Naive thymus-derived CD8-positive, alpha-beta T cell (primary cell): ENCODE measurements around the gene TTC22. TPM values are rescaled to one million over a fixed set of nuclear protein-coding genes. Genes with fewer than 3 reads are reported as not detected.

Source experiments
- ATAC-seq, 2 donors: fragments of 150-1000 bp; cut with Tn5 transposase in 1 of 2; sonication (Bioruptor Pico), chemical (Tn5 transposase) in 1 of 2; 1 replicate in 1 of 2; 2 replicates in 1 of 2; pipeline ENCODE4 v1.10.0; 2021; ENCODE audit warnings: mild to moderate bottlenecking in 2 of 2, moderate library complexity in 2 of 2
- POLR2A ChIA-PET: fragments of 350-600 bp; sonication (Branson Sonifier 250); formaldehyde crosslinking; loops from one replicate; lab custom pipeline; 2021; ENCODE audit warnings: antibody characterized with exemption; lab: Charles Lee
- DNase-seq, 10 donors: peaks; one replicate each; pipeline versions ENCODE4 v3.0.0 to v3.0.0-alpha.2; 2020 to 2022
- H3K27ac Mint-ChIP-seq, 10 donors: one replicate each; pipeline ENCODE4 v1.8.0; 2020 to 2022; ENCODE audit warnings: mild to moderate bottlenecking in 10 of 10, mixed read lengths in 10 of 10, moderate library complexity in 4 of 10, inconsistent platforms in 1 of 10
- H3K27me3 Mint-ChIP-seq, 5 donors: one replicate each; pipeline ENCODE4 v1.8.0; 2021 to 2022; ENCODE audit warnings: mixed read lengths in 5 of 5
- H3K36me3 Mint-ChIP-seq, 3 donors: one replicate each; pipeline ENCODE4 v1.8.0; 2020 to 2022; ENCODE audit warnings: mixed read lengths in 3 of 3, mild to moderate bottlenecking in 2 of 3, inconsistent platforms in 1 of 3
- H3K4me1 Mint-ChIP-seq, 4 donors: one replicate each; pipeline ENCODE4 v1.8.0; 2021 to 2022; ENCODE audit warnings: mixed read lengths in 4 of 4
- H3K4me3 Mint-ChIP-seq, 10 donors: one replicate each; pipeline ENCODE4 v1.8.0; 2020 to 2022; ENCODE audit warnings: mild to moderate bottlenecking in 10 of 10, mixed read lengths in 10 of 10, moderate library complexity in 6 of 10, inconsistent platforms in 1 of 10
- H3K9me3 Mint-ChIP-seq, 9 donors: one replicate each; pipeline ENCODE4 v1.8.0; 2020 to 2022; ENCODE audit warnings: mixed read lengths in 9 of 9, mild to moderate bottlenecking in 3 of 9, inconsistent platforms in 1 of 9, moderate library complexity in 1 of 9
- polyA plus RNA-seq, 3 donors: library from polyadenylated mRNA; unstranded; fragments of 300-500 nt; fragmentation: Illumina TruSeq; gene quantifications; one replicate each; pipeline ENCODE4 v1.2.3, GENCODE V29; 2021
- total RNA-seq, 8 experiments: library from RNA in 2 of 8; stranded (reverse) in 2 of 8; gene quantifications; one replicate each; pipeline ENCODE4 v1.2.3 and lab custom pipeline; 2021 to 2026

The TTC22 gene
- total and polyA plus RNA-seq, 5 experiments from 2014 or later, result 1.7 to 12.6 (median 3.2) TPM

DNA sequence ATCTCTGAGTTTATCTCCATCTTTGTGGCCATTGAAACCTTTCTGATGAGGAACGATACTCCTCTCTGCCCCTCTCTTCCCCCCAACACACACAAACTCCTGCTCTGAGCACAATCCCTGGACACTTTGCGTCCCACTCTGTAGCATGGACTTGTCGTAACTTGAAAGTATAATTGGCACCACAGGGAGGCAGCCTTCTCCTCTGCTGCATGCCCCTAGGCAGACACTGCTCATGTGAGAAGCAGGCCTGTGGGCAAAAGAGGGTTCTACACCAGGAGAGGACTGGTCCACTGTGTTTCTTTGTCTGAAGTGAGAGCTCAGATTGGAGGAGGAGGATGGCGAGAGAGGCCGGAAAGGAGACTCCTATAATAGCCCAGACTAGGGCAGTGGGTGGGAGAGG is 33.0 kb downstream of the TTC22 start:
- H3K4me3 Mint-ChIP-seq, result no peak overlapping the region
- H3K9me3 Mint-ChIP-seq, result no peaks in the 10 kb centered on the region
- H3K27ac Mint-ChIP-seq, result no peak overlapping the region
- DNase-seq (no peak), ATAC-seq (no peak)
- peaks cover 0 to 3% (median 0%) of the 10 kb centered on the region in 5 donors for H3K27me3 Mint-ChIP-seq
- H3K36me3 Mint-ChIP-seq, result no peaks in the 10 kb centered on the region
- H3K4me1 Mint-ChIP-seq, result peaks cover 3 to 20% (median 15%) of the 10 kb centered on the region in 4 donors
- POLR2A ChIA-PET, result no interaction called here

DNA sequence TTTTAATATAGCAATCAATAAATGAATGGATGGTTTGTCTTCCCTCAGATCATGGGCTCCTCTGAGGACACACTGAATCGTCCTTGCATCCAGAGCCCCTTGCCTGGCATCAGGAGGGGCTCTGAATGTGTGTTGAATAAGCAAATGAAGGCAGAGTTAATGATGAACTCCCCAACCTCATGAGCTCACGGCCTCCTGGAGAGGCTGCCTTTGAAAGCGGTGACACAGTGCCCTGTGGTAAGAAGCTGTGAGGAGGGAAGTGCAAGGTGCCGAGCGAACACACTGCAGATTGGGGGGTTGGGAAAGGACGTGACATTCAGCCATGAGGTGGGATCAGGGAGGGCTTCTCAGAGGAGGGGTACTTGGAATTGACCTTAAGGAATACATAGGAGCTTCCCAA is 33.6 kb downstream of the TTC22 start:
- Mint-ChIP-seq H3K4me1 (peaks cover 3 to 26% (median 20%) of the 10 kb centered on the region in 4 donors), H3K27ac (peak overlapping the region in 1 of 10 donors; percentile 33), H3K27me3 (peaks cover 0 to under 1% (median 0%) of the 10 kb centered on the region in 5 donors), H3K4me3 (no peak overlapping the region), H3K36me3 (no peaks in the 10 kb centered on the region), H3K9me3 (no peaks in the 10 kb centered on the region)
- ATAC-seq (no peak), DNase-seq (no peak)
- POLR2A ChIA-PET, result no interaction called here

- POLR2A ChIA-PET, result no interaction called here
- no peak overlapping the region for H3K27ac Mint-ChIP-seq
Observed at GRCh38 chr1:54766726-54767125, 34.4 kb downstream of the TTC22 start.

DNA sequence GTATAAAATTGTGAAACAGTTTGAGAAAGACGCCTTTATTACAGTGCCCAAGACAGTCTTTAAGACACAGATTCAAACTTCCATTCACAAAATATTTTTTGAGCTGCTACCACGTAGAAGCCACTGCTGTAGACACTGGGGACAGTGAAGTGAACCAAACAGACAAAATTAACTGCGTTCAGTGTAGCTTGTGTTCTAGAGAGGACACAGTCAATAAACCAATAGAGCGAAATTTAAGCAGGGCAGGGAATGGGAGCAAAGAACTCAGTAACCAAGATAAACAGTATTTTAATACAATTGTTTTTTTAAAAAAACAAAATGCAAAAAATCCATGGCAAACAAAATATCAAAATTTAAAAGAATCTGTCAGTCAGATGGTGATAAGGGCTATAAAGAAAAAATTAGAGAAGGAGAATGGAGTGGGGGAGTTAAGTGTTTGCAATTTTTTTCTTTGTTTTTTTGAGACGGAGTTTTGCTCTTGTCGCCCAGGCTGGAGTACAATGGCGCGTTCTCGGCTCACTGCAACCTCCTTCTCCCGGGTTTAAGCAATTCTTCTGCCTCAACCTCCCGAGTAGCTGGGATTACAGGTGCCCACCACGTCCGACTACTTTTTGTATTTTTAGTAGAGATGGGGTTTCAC is 36.1 kb downstream of the TTC22 start:
- POLR2A ChIA-PET, result no interaction called here
- peak overlapping the region; percentile 84 to 98 (median 94) for H3K27ac Mint-ChIP-seq
- H3K27me3 Mint-ChIP-seq, result no peaks in the 10 kb centered on the region
- H3K36me3 Mint-ChIP-seq, result no peaks in the 10 kb centered on the region
- H3K9me3 Mint-ChIP-seq, result no peaks in the 10 kb centered on the region
- ATAC-seq, result peak; percentile 33 to 35
- DNase-seq, result no peak
- peaks cover 14 to 35% (median 29%) of the 10 kb centered on the region in 4 donors for H3K4me1 Mint-ChIP-seq
- peak overlapping the region; percentile 90 to 99 (median 96) for H3K4me3 Mint-ChIP-seq

More at GRCh38 chr1:54766726-54767125, 34.4 kb downstream of the TTC22 start:
- no peak for ATAC-seq
- Mint-ChIP-seq H3K36me3 (no peaks in the 10 kb centered on the region), H3K9me3 (no peaks in the 10 kb centered on the region), H3K4me1 (peaks cover 5 to 26% (median 20%) of the 10 kb centered on the region in 4 donors), H3K27me3 (no peaks in the 10 kb centered on the region), H3K4me3 (peak overlapping the region in 1 of 10 donors; percentile 30)
- DNase-seq, result no peak

- peaks cover 0 to under 1% (median under 1%) of the 10 kb centered on the region in 3 donors for H3K36me3 Mint-ChIP-seq
- peak within 1 kb of the TSS; percentile 90 to 99 (median 96) for H3K4me3 Mint-ChIP-seq
- peak within 1 kb of the TSS; percentile 84 to 98 (median 94) for H3K27ac Mint-ChIP-seq
- DNase-seq (peak; percentile 91 to 98 (median 96)), ATAC-seq (peak; percentile 93 to 94)
- POLR2A ChIA-PET, result interaction anchor here (2.2 kb wide), 1 partner anchor 48 kb away, joined by 7 read pairs; the partner anchor contains the start of gene TTC4
- H3K4me1 Mint-ChIP-seq, result peaks cover 15 to 37% (median 30%) of the 10 kb centered on the region in 4 donors
- no peaks in the 10 kb centered on the region for H3K27me3 Mint-ChIP-seq
- H3K9me3 Mint-ChIP-seq, result no peaks in the 10 kb centered on the region
Observed at GRCh38 chr1:54764133-54764921, 36.8 kb downstream of the TTC22 start, which contains the start of gene PARS2. TSS of gene PARS2 (minus strand) at chr1:54764523. CDS start at chr1:54759161, 5,362 bp downstream.

- H3K9me3 Mint-ChIP-seq, result no peaks in the 10 kb centered on the region
- peaks cover 0 to 2% (median 2%) of the 10 kb centered on the region in 3 donors for H3K36me3 Mint-ChIP-seq
Observed at GRCh38 chr1:54763816-54764132, 37.3 kb downstream of the TTC22 start.

GRCh38 chr1:54758678-54759348 is 42.3 kb downstream of the TTC22 start:
- H3K27ac Mint-ChIP-seq, result no peak overlapping the region

More at GRCh38 chr1:54763816-54764132, 37.3 kb downstream of the TTC22 start:
- ATAC-seq (no peak), DNase-seq (peak in 2 of 10 donors; percentile 4 to 8)
- Mint-ChIP-seq H3K27ac (peak overlapping the region; percentile 37 to 98 (median 94)), H3K4me3 (peak overlapping the region; percentile 90 to 99 (median 96)), H3K27me3 (no peaks in the 10 kb centered on the region), H3K4me1 (peaks cover 15 to 40% (median 30%) of the 10 kb centered on the region in 4 donors)
- POLR2A ChIA-PET, result interaction anchor here (2.2 kb wide), 1 partner anchor 48 kb away, joined by 7 read pairs; the partner anchor contains the start of gene TTC4

DNA sequence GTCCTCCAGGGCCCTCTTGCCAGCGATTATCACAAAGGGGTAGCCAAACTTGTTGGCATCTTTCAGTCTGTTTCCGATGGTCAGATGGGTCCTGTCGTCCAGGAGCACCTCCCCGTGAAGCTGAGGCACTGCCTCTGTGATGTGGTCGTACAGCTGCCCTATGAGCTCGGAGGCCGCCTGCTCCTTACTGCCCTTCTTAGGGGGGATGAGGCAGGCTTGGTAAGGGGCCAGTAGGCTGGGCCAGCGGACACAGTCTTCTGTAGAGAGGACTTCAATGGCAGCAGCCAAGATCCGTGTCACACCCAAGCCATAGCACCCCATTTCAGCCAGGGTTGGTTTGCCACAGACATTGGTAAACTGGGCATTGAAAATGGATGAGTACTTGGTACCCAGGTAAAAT is 43.3 kb downstream of the TTC22 start:
- Mint-ChIP-seq H3K4me1 (peaks cover 9 to 20% (median 13%) of the 10 kb centered on the region in 4 donors), H3K27ac (no peak overlapping the region), H3K9me3 (no peaks in the 10 kb centered on the region), H3K27me3 (no peaks in the 10 kb centered on the region), H3K4me3 (no peak overlapping the region), H3K36me3 (peaks cover 0 to 28% (median 4%) of the 10 kb centered on the region in 3 donors)
- no peak for DNase-seq
- no peak for ATAC-seq
- POLR2A ChIA-PET, result no interaction called here

More at GRCh38 chr1:54758678-54759348, 42.3 kb downstream of the TTC22 start:
- H3K4me3 Mint-ChIP-seq, result no peak overlapping the region
- peaks cover 0 to 28% (median 4%) of the 10 kb centered on the region in 3 donors for H3K36me3 Mint-ChIP-seq
- ATAC-seq, result no peak
- peaks cover 12 to 28% (median 20%) of the 10 kb centered on the region in 4 donors for H3K4me1 Mint-ChIP-seq
- POLR2A ChIA-PET, result no interaction called here
- H3K27me3 Mint-ChIP-seq, result no peaks in the 10 kb centered on the region
- no peaks in the 10 kb centered on the region for H3K9me3 Mint-ChIP-seq
- DNase-seq, result no peak

- ATAC-seq, result no peak
- Mint-ChIP-seq H3K27ac (no peak overlapping the region), H3K9me3 (no peaks in the 10 kb centered on the region), H3K4me3 (no peak overlapping the region), H3K36me3 (peaks cover 0 to 28% (median 4%) of the 10 kb centered on the region in 3 donors), H3K27me3 (no peaks in the 10 kb centered on the region), H3K4me1 (peaks cover 0 to 5% (median 0%) of the 10 kb centered on the region in 4 donors)
- POLR2A ChIA-PET, result no interaction called here
- no peak for DNase-seq
Observed at GRCh38 chr1:54754486-54755285, 46.4 kb downstream of the TTC22 start.

- Mint-ChIP-seq H3K27me3 (no peaks in the 10 kb centered on the region), H3K4me3 (no peak overlapping the region), H3K36me3 (peaks cover 0 to 26% (median 2%) of the 10 kb centered on the region in 3 donors), H3K4me1 (no peaks in the 10 kb centered on the region), H3K9me3 (no peaks in the 10 kb centered on the region), H3K27ac (peak overlapping the region in 1 of 10 donors; percentile 27)
- DNase-seq, result no peak
- POLR2A ChIA-PET, result no interaction called here
- ATAC-seq, result no peak
Observed at GRCh38 chr1:54754045-54754444, 47.1 kb downstream of the TTC22 start.

GRCh38 chr1:54751426-54751825 is 49.7 kb downstream of the TTC22 start:
- DNase-seq, result no peak
- H3K4me1 Mint-ChIP-seq, result no peaks in the 10 kb centered on the region
- H3K27ac Mint-ChIP-seq, result no peak overlapping the region
- no peaks in the 10 kb centered on the region for H3K9me3 Mint-ChIP-seq
- peaks cover 0 to 8% (median 0%) of the 10 kb centered on the region in 3 donors for H3K36me3 Mint-ChIP-seq
- no peak for ATAC-seq
- no peaks in the 10 kb centered on the region for H3K27me3 Mint-ChIP-seq
- H3K4me3 Mint-ChIP-seq, result no peak overlapping the region
- POLR2A ChIA-PET, result no interaction called here

GRCh38 chr1:54750596-54750995 is 50.5 kb downstream of the TTC22 start:
- Mint-ChIP-seq H3K4me3 (no peak overlapping the region), H3K27ac (peak overlapping the region in 1 of 10 donors; percentile 40), H3K4me1 (no peaks in the 10 kb centered on the region), H3K9me3 (no peaks in the 10 kb centered on the region), H3K27me3 (no peaks in the 10 kb centered on the region), H3K36me3 (peaks cover 0 to under 1% (median 0%) of the 10 kb centered on the region in 3 donors)
- ATAC-seq (no peak), DNase-seq (no peak)
- POLR2A ChIA-PET, result no interaction called here
